ENCODE data around the gene MTFR1L.
"Not testable (repeated sequence)": the region's sequence is repeated elsewhere in the genome, so short reads cannot be mapped to it uniquely, and the experiment has no call there.

Gene MTFR1L

DNA sequence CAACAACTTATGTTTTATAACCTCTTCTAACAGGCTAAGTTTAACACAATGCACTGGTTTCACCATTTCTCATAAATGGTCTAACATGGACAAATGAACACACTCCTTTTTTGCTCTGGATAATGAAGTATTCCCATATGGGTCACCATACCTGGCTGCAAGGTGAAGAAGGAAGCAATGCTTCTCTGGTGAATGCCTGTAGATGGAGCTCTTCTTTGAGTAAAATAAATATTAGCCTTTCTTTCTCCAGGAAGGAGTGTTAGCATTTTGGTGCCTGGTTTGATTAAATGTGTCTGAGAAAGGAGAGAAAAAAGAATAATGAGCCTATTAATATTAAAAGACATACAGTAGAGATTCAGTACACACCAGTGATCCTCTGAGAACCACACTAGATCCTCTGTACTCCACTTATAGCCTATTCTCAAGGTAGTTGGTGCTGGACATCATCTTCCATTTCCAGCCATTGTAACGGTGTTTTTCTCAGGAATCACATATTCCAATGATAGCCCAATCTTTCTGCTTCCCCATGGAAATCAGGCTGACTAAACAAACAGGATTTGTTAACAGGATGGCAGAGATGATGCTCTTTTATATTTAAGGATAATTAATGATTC, 17.6 kb downstream of the MTFR1L start:
- TF ChIP-seq ELF4 (IDR thresholded peaks at IDR 0.05) (no peak), PKNOX1 (IDR thresholded peaks at IDR 0.05) (no peak), LEF1 (IDR thresholded peaks at IDR 0.05; ENCODE audit: borderline replicate concordance) (no peak), ARNT (IDR thresholded peaks at IDR 0.05) (no peak), FOXA1 (IDR thresholded peaks at IDR 0.05) (no peak), TARDBP (IDR thresholded peaks at IDR 0.05) (no peak), SUZ12 (IDR thresholded peaks at IDR 0.05) (no peak), FOXM1 (IDR thresholded peaks at IDR 0.05; ENCODE audit: borderline replicate concordance) (no peak), NFRKB (IDR thresholded peaks at IDR 0.05) (no peak), BHLHE40 (IDR thresholded peaks at IDR 0.05; ENCODE audit: borderline replicate concordance) (no peak), FOXK2 (IDR thresholded peaks at IDR 0.05) (no peak), ZNF384 (IDR thresholded peaks at IDR 0.05) (no peak), HDGF (IDR thresholded peaks at IDR 0.05; ENCODE audit: borderline replicate concordance) (no peak), SP1 (IDR thresholded peaks at IDR 0.05) (no peak), L3MBTL2 (conservative IDR thresholded peaks at IDR 0.05) (no peak), CTBP1 (IDR thresholded peaks at IDR 0.05; ENCODE audit: borderline replicate concordance) (no peak)
- ChIA-PET CTCF (interaction anchor here (0.6 to 1.5 kb wide), 3 partner anchors 48 to 605 kb away, joined by 3 read pairs; partner anchors contain the start of gene SYF2), POLR2A (interaction anchor here (0.6 kb wide), 1 partner anchor 55 kb away, joined by 3 read pairs; no protein-coding TSS in a partner anchor)
- DNase-seq (ENCODE audit: extremely low spot score): no peak

GRCh38 chr1:25839808-25840207, 20.1 kb downstream of the MTFR1L start:
- DNase-seq (ENCODE audit: extremely low spot score); POLR2A ChIA-PET: not testable (repeated sequence)
- CTCF ChIA-PET: interaction anchor here (1.7 kb wide), 1 partner anchor 56 kb away, joined by 7 read pairs; no protein-coding TSS in a partner anchor

- CTCF ChIA-PET: no interaction called here
- POLR2A ChIA-PET: no interaction called here
- TF ChIP-seq FOXK2 (IDR thresholded peaks at IDR 0.05) (no peak), SUZ12 (IDR thresholded peaks at IDR 0.05) (no peak), FOXA1 (IDR thresholded peaks at IDR 0.05) (no peak), SP1 (IDR thresholded peaks at IDR 0.05) (no peak), TARDBP (IDR thresholded peaks at IDR 0.05) (no peak), PKNOX1 (IDR thresholded peaks at IDR 0.05) (no peak), ZNF384 (IDR thresholded peaks at IDR 0.05) (no peak), ELF4 (IDR thresholded peaks at IDR 0.05) (no peak), LEF1 (IDR thresholded peaks at IDR 0.05; ENCODE audit: borderline replicate concordance) (no peak)
- DNase-seq (ENCODE audit: extremely low spot score): no peak
Measured at GRCh38 chr1:25843483-25843882, 23.7 kb downstream of the MTFR1L start.

DNA sequence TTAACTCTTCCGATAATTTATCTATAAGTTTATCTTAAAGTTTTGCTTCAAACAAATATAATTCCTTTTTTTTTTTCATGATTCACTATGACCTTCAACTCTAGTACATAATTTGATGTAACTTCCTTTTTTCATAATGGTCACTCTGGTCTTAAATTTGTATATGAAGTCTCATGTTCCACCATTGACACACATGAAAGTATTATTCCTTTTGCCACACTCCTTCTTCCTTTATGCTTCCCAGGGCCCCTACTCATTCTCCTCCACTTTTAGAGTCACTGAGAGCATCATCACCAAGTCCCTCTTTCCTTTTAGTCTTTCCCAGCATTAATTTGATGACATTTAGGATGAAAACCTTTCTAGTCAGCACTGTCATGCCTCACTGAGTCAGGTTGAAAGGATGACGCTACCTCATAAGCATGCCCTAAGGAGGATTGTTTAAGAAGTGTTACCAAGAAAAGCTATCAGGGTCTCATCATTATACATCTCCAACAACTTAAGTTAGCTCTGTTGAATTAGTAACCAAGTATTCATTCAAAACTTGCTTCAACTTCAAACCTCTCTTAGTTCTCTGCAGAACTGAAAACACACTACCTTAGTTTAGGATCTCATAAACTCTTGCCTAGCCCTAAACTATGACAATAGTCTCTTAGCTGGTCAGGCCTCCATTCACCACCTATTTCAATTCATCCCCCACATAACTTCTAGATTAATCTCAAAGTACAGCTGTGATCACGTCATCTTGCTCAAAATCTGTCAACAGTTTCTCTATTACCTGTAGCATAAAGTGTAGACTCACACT, 25.0 kb downstream of the MTFR1L start:
- no peak for TF ChIP-seq HDGF (IDR thresholded peaks at IDR 0.05; ENCODE audit: borderline replicate concordance)
- no peak for TF ChIP-seq TARDBP (IDR thresholded peaks at IDR 0.05)
- no peak for TF ChIP-seq L3MBTL2 (conservative IDR thresholded peaks at IDR 0.05)
- TF ChIP-seq LEF1 (IDR thresholded peaks at IDR 0.05; ENCODE audit: borderline replicate concordance): no peak
- no peak for TF ChIP-seq SP1 (IDR thresholded peaks at IDR 0.05)
- no peak for TF ChIP-seq FOXM1 (IDR thresholded peaks at IDR 0.05; ENCODE audit: borderline replicate concordance)
- TF ChIP-seq ARNT (IDR thresholded peaks at IDR 0.05): no peak
- no peak for TF ChIP-seq FOXK2 (IDR thresholded peaks at IDR 0.05)
- TF ChIP-seq FOXA1 (IDR thresholded peaks at IDR 0.05): no peak
- no peak for TF ChIP-seq NFRKB (IDR thresholded peaks at IDR 0.05)
- TF ChIP-seq BHLHE40 (IDR thresholded peaks at IDR 0.05; ENCODE audit: borderline replicate concordance): no peak
- no peak for TF ChIP-seq PKNOX1 (IDR thresholded peaks at IDR 0.05)
- no peak for TF ChIP-seq SUZ12 (IDR thresholded peaks at IDR 0.05)
- no peak for DNase-seq (ENCODE audit: extremely low spot score)
- CTCF ChIA-PET: interaction anchor here (0.6 to 1.0 kb wide), 4 partner anchors 50 to 1419 kb away, joined by 3 to 5 read pairs (median 4); no protein-coding TSS in a partner anchor
- POLR2A ChIA-PET: interaction anchor here (0.7 kb wide), 1 partner anchor 16 kb away, joined by 4 read pairs; no protein-coding TSS in a partner anchor

DNA sequence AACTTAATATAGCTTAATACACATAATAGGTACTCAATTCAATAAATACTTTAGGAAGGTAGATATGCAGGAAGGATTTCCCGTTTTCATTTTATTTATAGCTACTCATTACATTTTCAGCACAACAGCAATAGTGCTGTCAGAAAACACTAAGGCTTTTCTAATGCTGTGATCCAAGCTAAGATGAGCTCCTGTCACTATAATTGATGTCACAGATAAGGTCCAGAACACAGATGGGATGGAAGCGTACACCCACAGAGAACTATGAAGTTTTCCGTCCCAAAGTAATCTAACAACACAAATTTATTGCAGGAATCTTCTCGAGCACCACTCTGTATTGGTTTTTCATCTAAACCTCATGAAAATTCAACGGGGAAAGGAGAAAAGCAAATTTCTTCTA, 25.9 kb downstream of the MTFR1L start:
- ChIA-PET POLR2A (interaction anchor here (0.7 kb wide), 1 partner anchor 17 kb away, joined by 4 read pairs; no protein-coding TSS in a partner anchor), CTCF (interaction anchor here (0.6 to 1.0 kb wide), 3 partner anchors 49 to 164 kb away, joined by 3 to 5 read pairs (median 4); no protein-coding TSS in a partner anchor)
- no peak for DNase-seq (ENCODE audit: extremely low spot score)
- TF ChIP-seq CTBP1 (IDR thresholded peaks at IDR 0.05; ENCODE audit: borderline replicate concordance) (no peak), LEF1 (IDR thresholded peaks at IDR 0.05; ENCODE audit: borderline replicate concordance) (no peak), FOXK2 (IDR thresholded peaks at IDR 0.05) (no peak), PKNOX1 (IDR thresholded peaks at IDR 0.05) (no peak), ARNT (IDR thresholded peaks at IDR 0.05) (no peak), FOXM1 (IDR thresholded peaks at IDR 0.05; ENCODE audit: borderline replicate concordance) (no peak), ELF4 (IDR thresholded peaks at IDR 0.05) (no peak), SUZ12 (IDR thresholded peaks at IDR 0.05) (no peak), FOXA1 (IDR thresholded peaks at IDR 0.05) (no peak), SP1 (IDR thresholded peaks at IDR 0.05) (no peak), HDGF (IDR thresholded peaks at IDR 0.05; ENCODE audit: borderline replicate concordance) (no peak), ZNF384 (IDR thresholded peaks at IDR 0.05) (no peak), TARDBP (IDR thresholded peaks at IDR 0.05) (no peak), NFRKB (IDR thresholded peaks at IDR 0.05) (no peak), BHLHE40 (IDR thresholded peaks at IDR 0.05; ENCODE audit: borderline replicate concordance) (no peak), L3MBTL2 (conservative IDR thresholded peaks at IDR 0.05) (no peak)

Measured in HEK293T (cell line).